GM12872 (cell line): ENCODE measurements around the gene CARMIL1.

Source experiments
- CTCF ChIP-seq: IDR thresholded peaks from 3 replicates; pipeline ENCODE4 v1.5.1; 2011; ENCODE audit warnings: low read depth, mild to moderate bottlenecking, low read length, moderate library complexity; ENCODE audit not compliant: insufficient read depth

The CARMIL1 gene

GRCh38 chr6:25337431-25337830 is 58.3 kb downstream of the CARMIL1 start:
- no peak for TF ChIP-seq CTCF

GRCh38 chr6:25340431-25341202 is 61.4 kb downstream of the CARMIL1 start:
- no peak for TF ChIP-seq CTCF

GRCh38 chr6:25341203-25341552 is 62.0 kb downstream of the CARMIL1 start:
- no peak for TF ChIP-seq CTCF

GRCh38 chr6:25341923-25342619 is 62.9 kb downstream of the CARMIL1 start:
- no peak for TF ChIP-seq CTCF

- TF ChIP-seq CTCF, result no peak
Observed at GRCh38 chr6:25342802-25343201, 63.6 kb downstream of the CARMIL1 start.

- TF ChIP-seq CTCF, result no peak
Observed at GRCh38 chr6:25343984-25344383, 64.8 kb downstream of the CARMIL1 start.

GRCh38 chr6:25344827-25345226 is 65.7 kb downstream of the CARMIL1 start:
- no peak for TF ChIP-seq CTCF
